H1 (cell line): ENCODE measurements around the gene TEDC1. TPM values are rescaled to one million over a fixed set of nuclear protein-coding genes. Genes with fewer than 3 reads are reported as not detected.

Experiments
- ASH2L ChIP-seq: fragments of 200-600, 300-600 bp; sonication (generic); IDR thresholded peaks from one replicate; pipeline ENCODE4 v1.7.1; 2017; ENCODE audit warnings: low read length
- BRCA1 ChIP-seq: IDR thresholded peaks from 2 replicates; pipeline ENCODE4 v1.6.1; 2012; ENCODE audit warnings: low read depth, low read length, improper control_type of control experiment
- CBX5 ChIP-seq: fragments of 300-800, 300-1000 bp; sonication (generic); IDR thresholded peaks from 2 replicates; pipeline ENCODE4 v1.7.1; 2016; ENCODE audit warnings: antibody characterized with exemption, low read length, low read depth
- CTBP2 ChIP-seq: IDR thresholded peaks from 2 replicates; pipeline ENCODE4 v1.7.0; 2011; ENCODE audit warnings: borderline replicate concordance, mild to moderate bottlenecking, moderate library complexity, mixed read lengths, low read length; ENCODE audit not compliant: insufficient read depth, insufficient read length
- EP300 ChIP-seq, 2 experiments: IDR thresholded peaks; 1 replicate in 1 of 2; 2 replicates in 1 of 2; pipeline ENCODE4 v1.6.1; 2011 to 2012; ENCODE audit warnings: low read depth in 2 of 2, low read length in 2 of 2, mild to moderate bottlenecking in 2 of 2, borderline replicate concordance in 1 of 2, inconsistent platforms in 1 of 2, moderate library complexity in 1 of 2
- GABPA ChIP-seq: IDR thresholded peaks from 2 replicates; pipeline ENCODE4 v1.6.1; 2011; ENCODE audit warnings: mild to moderate bottlenecking, low read length, moderate library complexity, borderline replicate concordance; ENCODE audit not compliant: insufficient read depth
- HDAC6 ChIP-seq: IDR thresholded peaks from one replicate; pipeline ENCODE4 v1.7.1; 2012; ENCODE audit warnings: low read depth, mild to moderate bottlenecking, inconsistent platforms, low read length, moderate library complexity
- KDM5A ChIP-seq: fragments of 200-600 bp; IDR thresholded peaks from 2 replicates; pipeline ENCODE4 v1.7.1; 2012; ENCODE audit warnings: mild to moderate bottlenecking, low read length, inconsistent platforms, mixed read lengths
- MAFK ChIP-seq: IDR thresholded peaks from 2 replicates; pipeline ENCODE4 v1.6.1; 2012; ENCODE audit warnings: low read depth, mild to moderate bottlenecking, improper control_type of control experiment, low read length
- NRF1 ChIP-seq: IDR thresholded peaks from 2 replicates; pipeline ENCODE4 v1.6.1; 2011; ENCODE audit warnings: mild to moderate bottlenecking, low read depth, low read length, improper control_type of control experiment
- PHF8 ChIP-seq: fragments of 200-600 bp; sonication (generic); conservative IDR thresholded peaks from 2 replicates; pipeline ENCODE4 v1.7.1; 2012; ENCODE audit warnings: low read depth, mild to moderate bottlenecking, inconsistent platforms, low read length, moderate library complexity
- POLR2A ChIP-seq, 2 experiments: IDR thresholded peaks; 1 replicate in 1 of 2; 2 replicates in 1 of 2; pipeline ENCODE4 v1.6.1; 2011; ENCODE audit warnings: low read depth in 2 of 2, low read length in 2 of 2, mild to moderate bottlenecking in 2 of 2; ENCODE audit errors: control extremely low read depth in 1 of 2
- RNF2 ChIP-seq: fragments of 200-900, 300-1000 bp; sonication (generic); IDR thresholded peaks from 2 replicates; pipeline ENCODE4 v1.7.1; 2016; ENCODE audit warnings: borderline replicate concordance, low read depth, mild to moderate bottlenecking, antibody characterized with exemption, low read length; ENCODE audit not compliant: poor library complexity, severe bottlenecking; ENCODE audit errors: missing control alignments
- SIX5 ChIP-seq: IDR thresholded peaks from 2 replicates; pipeline ENCODE4 v1.6.1; 2011; ENCODE audit warnings: mild to moderate bottlenecking, low read depth, low read length
- SUZ12 ChIP-seq: fragments of 200-600 bp; sonication (generic); IDR thresholded peaks from 2 replicates; pipeline ENCODE4 v1.6.1; 2012; ENCODE audit warnings: mild to moderate bottlenecking, inconsistent platforms, low read length, moderate library complexity, mixed read lengths
- TBP ChIP-seq: IDR thresholded peaks from 2 replicates; pipeline ENCODE4 v1.6.1; 2011; ENCODE audit warnings: low read depth, low read length, improper control_type of control experiment
- TCF12 ChIP-seq: IDR thresholded peaks from 2 replicates; pipeline ENCODE4 v1.6.1; 2011; ENCODE audit warnings: low read depth, mild to moderate bottlenecking, low read length
- polyA plus RNA-seq, 7 experiments: library from polyadenylated mRNA; depleted of rRNA in 3 of 7; stranded (reverse) in 5 of 7; unstranded in 2 of 7; fragments of >200 nt in 5 of 7; fragments of 200-250 nt in 2 of 7; gene quantifications; 1 replicate in 5 of 7; 2 replicates in 1 of 7; 4 replicates in 1 of 7; pipeline versions ENCODE4 v1.2.1 to v1.2.3, GENCODE V29; 2011 to 2013; ENCODE audit warnings: missing spikeins in 2 of 7, mixed read lengths in 2 of 7
- total RNA-seq: library from RNA; stranded (reverse); fragmentation: NEBNext Ultra II Directional; extraction: Animal tissue kit (Norgen Biotek cat#: 25700); gene quantifications from 2 replicates; pipeline ENCODE4 v1.2.1, GENCODE V29; 2021
- TF ChIP-seq, protein P1 (sequence below): IDR thresholded peaks from 2 replicates; pipeline ENCODE4 v1.6.1; 2012; ENCODE audit warnings: low read length, inconsistent platforms
- TF ChIP-seq, protein P2 (sequence below): IDR thresholded peaks from 2 replicates; pipeline ENCODE4 v1.6.1; 2011; ENCODE audit warnings: low read depth, mild to moderate bottlenecking, low read length; ENCODE audit not compliant: insufficient read depth
- TF ChIP-seq, protein P3 (sequence below): IDR thresholded peaks from 2 replicates; pipeline ENCODE4 v1.6.1; 2012; ENCODE audit warnings: inconsistent platforms

The TEDC1 gene
- total and polyA plus RNA-seq, 2 of the 8 experiments (the other 6 are each of a cell fraction or from before 2014, with no cell fraction given) = 5.6 to 14.8 TPM

DNA sequence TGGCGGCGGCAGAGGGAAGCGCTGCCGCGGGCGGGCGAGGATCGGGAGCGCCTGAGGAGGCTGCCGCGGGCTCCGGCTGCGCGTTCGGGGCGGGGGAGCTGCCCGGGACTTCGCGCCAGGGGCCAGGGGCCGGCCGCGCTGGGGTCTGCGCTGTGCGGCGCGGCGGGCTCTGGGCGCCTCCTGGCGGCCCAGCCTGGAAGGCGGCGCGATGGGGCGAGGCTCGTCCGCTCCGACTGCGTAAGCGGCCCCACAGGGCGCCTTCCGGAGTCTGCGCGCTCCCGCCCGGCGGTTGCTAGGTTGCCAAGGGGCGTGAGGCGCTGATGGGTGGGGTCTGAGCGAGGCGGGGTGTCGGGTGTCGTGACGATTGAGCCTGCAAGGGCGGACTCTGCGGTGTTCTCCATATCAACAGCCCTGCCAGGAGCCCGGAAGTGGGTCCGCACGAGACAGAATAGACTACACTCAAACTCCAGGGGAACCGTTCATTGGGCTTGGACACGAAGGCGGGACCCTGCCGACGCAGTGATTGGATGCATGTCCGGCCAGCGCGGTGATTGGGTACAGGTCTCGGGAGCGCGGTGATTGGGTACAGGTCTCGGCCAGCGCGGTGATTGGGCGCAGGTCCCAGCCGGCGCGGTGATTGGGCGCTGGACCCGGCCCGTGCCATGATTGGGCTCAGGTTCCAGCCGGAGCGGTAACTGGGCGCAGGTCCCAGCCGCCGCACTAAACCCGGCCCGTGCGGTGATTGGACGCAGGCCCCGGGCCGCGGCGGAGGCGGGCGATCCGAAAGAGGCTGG lies at the start of gene TEDC1 (continued):
- TF ChIP-seq, protein P1, sequence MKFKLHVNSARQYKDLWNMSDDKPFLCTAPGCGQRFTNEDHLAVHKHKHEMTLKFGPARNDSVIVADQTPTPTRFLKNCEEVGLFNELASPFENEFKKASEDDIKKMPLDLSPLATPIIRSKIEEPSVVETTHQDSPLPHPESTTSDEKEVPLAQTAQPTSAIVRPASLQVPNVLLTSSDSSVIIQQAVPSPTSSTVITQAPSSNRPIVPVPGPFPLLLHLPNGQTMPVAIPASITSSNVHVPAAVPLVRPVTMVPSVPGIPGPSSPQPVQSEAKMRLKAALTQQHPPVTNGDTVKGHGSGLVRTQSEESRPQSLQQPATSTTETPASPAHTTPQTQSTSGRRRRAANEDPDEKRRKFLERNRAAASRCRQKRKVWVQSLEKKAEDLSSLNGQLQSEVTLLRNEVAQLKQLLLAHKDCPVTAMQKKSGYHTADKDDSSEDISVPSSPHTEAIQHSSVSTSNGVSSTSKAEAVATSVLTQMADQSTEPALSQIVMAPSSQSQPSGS = no peak
- TF ChIP-seq MAFK (no peak), NRF1 (peak; percentile 39; the same call in 1 of the 2 replicates), SIX5 (peak; percentile 27; the same call in 1 of the 2 replicates), BRCA1 (no peak), RNF2 (no peak), CTBP2 (no peak), SUZ12 (no peak), EP300 (IDR thresholded peaks at IDR 0.05; ENCODE audit: borderline replicate concordance in 1 of 2, low read depth in 2 of 2, low read length in 2 of 2) (no peak), HDAC6 (no peak), KDM5A (no peak; the same call in 1 of the 2 replicates), GABPA (peak; percentile 93), ASH2L (no peak), POLR2A (IDR thresholded peaks at IDR 0.05; ENCODE audit: control extremely low read depth in 1 of 2, low read depth in 2 of 2, low read length in 2 of 2) (peak in 1 of 2 experiments; percentile 94; a peak in 2 of 3 replicates), TCF12 (no peak), PHF8 (no peak), CBX5 (no peak), TBP (peak; percentile 74)
- TF ChIP-seq, protein P2, sequence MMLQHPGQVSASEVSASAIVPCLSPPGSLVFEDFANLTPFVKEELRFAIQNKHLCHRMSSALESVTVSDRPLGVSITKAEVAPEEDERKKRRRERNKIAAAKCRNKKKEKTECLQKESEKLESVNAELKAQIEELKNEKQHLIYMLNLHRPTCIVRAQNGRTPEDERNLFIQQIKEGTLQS = no peak
- TF ChIP-seq, protein P3, sequence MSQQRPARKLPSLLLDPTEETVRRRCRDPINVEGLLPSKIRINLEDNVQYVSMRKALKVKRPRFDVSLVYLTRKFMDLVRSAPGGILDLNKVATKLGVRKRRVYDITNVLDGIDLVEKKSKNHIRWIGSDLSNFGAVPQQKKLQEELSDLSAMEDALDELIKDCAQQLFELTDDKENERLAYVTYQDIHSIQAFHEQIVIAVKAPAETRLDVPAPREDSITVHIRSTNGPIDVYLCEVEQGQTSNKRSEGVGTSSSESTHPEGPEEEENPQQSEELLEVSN = peak; percentile 90
